T-helper 2 cell treated with Interferon-gamma antibody and Interleukin-4, amounts not matched to agents 5 μg/mL and 100 μg/mL, for 36 hours (primary cell): ENCODE measurements around the gene GDF3.
"Not testable (repeated sequence)": the region's sequence is repeated elsewhere in the genome, so short reads cannot be mapped to it uniquely, and the experiment has no call there.

Source experiments
- DNase-seq: peaks from one replicate; pipeline ENCODE4 v3.0.0; 2021; ENCODE audit warnings: low spot score
- H3K27ac Mint-ChIP-seq: one replicate; pipeline ENCODE4 v1.8.0; 2021; ENCODE audit warnings: mild to moderate bottlenecking, mixed read lengths
- H3K27me3 Mint-ChIP-seq: one replicate; pipeline ENCODE4 v1.8.0; 2021; ENCODE audit warnings: low read depth, mixed read lengths
- H3K36me3 Mint-ChIP-seq: one replicate; pipeline ENCODE4 v1.8.0; 2021; ENCODE audit warnings: low read depth, mixed read lengths
- H3K4me1 Mint-ChIP-seq: one replicate; pipeline ENCODE4 v1.8.0; 2021; ENCODE audit warnings: low read depth, mixed read lengths
- H3K4me3 Mint-ChIP-seq: one replicate; pipeline ENCODE4 v1.8.0; 2022; ENCODE audit warnings: mild to moderate bottlenecking, moderate library complexity, mixed read lengths
- H3K9me3 Mint-ChIP-seq: one replicate; pipeline ENCODE4 v1.8.0; 2021; ENCODE audit warnings: mixed read lengths

The GDF3 gene

GRCh38 chr12:7645395-7646177 is 50.0 kb downstream of the GDF3 start:
- H3K9me3 Mint-ChIP-seq: no peaks in the 10 kb centered on the region
- no peak for DNase-seq
- H3K36me3 Mint-ChIP-seq: no peaks in the 10 kb centered on the region
- H3K27me3 Mint-ChIP-seq: peaks cover 7% of the 10 kb centered on the region
- no peak overlapping the region for H3K27ac Mint-ChIP-seq
- no peak overlapping the region for H3K4me3 Mint-ChIP-seq
- H3K4me1 Mint-ChIP-seq: peaks cover 5% of the 10 kb centered on the region

GRCh38 chr12:7642876-7643309 is 52.7 kb downstream of the GDF3 start:
- H3K4me3 Mint-ChIP-seq: no peak overlapping the region
- H3K9me3 Mint-ChIP-seq: no peaks in the 10 kb centered on the region
- peaks cover 16% of the 10 kb centered on the region for H3K4me1 Mint-ChIP-seq
- no peak for DNase-seq
- H3K36me3 Mint-ChIP-seq: no peaks in the 10 kb centered on the region
- H3K27me3 Mint-ChIP-seq: peaks cover 13% of the 10 kb centered on the region
- H3K27ac Mint-ChIP-seq: no peak overlapping the region

- no peak for DNase-seq
- Mint-ChIP-seq H3K9me3 (no peaks in the 10 kb centered on the region), H3K4me1 (peaks cover 16% of the 10 kb centered on the region), H3K27ac (no peak overlapping the region), H3K4me3 (no peak overlapping the region), H3K27me3 (peaks cover 15% of the 10 kb centered on the region), H3K36me3 (no peaks in the 10 kb centered on the region)
These were observed 53.3 kb downstream of the GDF3 start for GRCh38 chr12:7642287-7642686.

- H3K9me3 Mint-ChIP-seq, H3K36me3 Mint-ChIP-seq: not testable (repeated sequence)
- H3K4me1 Mint-ChIP-seq: peaks cover 16% of the 10 kb centered on the region
- peak overlapping the region; percentile 83 for H3K27ac Mint-ChIP-seq
- peak overlapping the region; percentile 68 for H3K4me3 Mint-ChIP-seq
- H3K27me3 Mint-ChIP-seq: peaks cover 18% of the 10 kb centered on the region
- peak; percentile 41 for DNase-seq
These were observed 55.2 kb downstream of the GDF3 start for GRCh38 chr12:7640123-7640995.
